IMR-90 (cell line): Measurements from ENCODE around the gene COX5B. TPM values are rescaled to one million over a fixed set of nuclear protein-coding genes. Genes with fewer than 3 reads are reported as not detected.

Source experiments
- ATAC-seq: fragments of 200-7000 bp; cut with Tn5 transposase; 2 replicates; pipeline ENCODE4 v1.9.1; 2020; ENCODE audit warnings: low read depth, mild to moderate bottlenecking, moderate library complexity
- BruUV-seq: library from RNA; stranded (reverse); fragments of 400-500 nt; replicated peaks from 2 replicates; lab custom pipeline; 2021; lab: Mats Ljungman, UMichigan
- CTCF ChIA-PET: fragments of 300-600 bp; formaldehyde crosslinking; extraction: SDS; loops from one replicate; lab custom pipeline; 2021; ENCODE audit warnings: antibody characterized with exemption; lab: Yijun Ruan, JAX
- POLR2A ChIA-PET: fragments of 300-600 bp; sonication (Branson Sonifier 250); formaldehyde crosslinking; loops from one replicate; lab custom pipeline; 2022; ENCODE audit warnings: antibody characterized with exemption; ENCODE audit not compliant: unreplicated experiment; lab: Charles Lee
- DNase-seq: peaks from one replicate; pipeline ENCODE4 v3.0.0; 2013
- H2AFZ ChIP-seq: replicated peaks from 2 replicates; pipeline ENCODE3; 2013; ENCODE audit warnings: low read length, mild to moderate bottlenecking; ENCODE audit not compliant: poor library complexity
- H2AK5ac ChIP-seq: 2 replicates; pipeline ENCODE4 v1.6.1; 2013; ENCODE audit warnings: low read depth, low read length, inconsistent platforms
- H2AK9ac ChIP-seq: replicated peaks from 2 replicates; pipeline ENCODE3; 2013; ENCODE audit warnings: mild to moderate bottlenecking, low read depth, low read length, moderate library complexity; ENCODE audit not compliant: poor library complexity
- H2BK120ac ChIP-seq: 2 replicates; pipeline ENCODE4 v1.6.1; 2013; ENCODE audit warnings: low read depth, low read length, inconsistent platforms
- H2BK15ac ChIP-seq: 3 replicates; pipeline ENCODE4 v1.6.1; 2013; ENCODE audit warnings: low read depth, low read length, inconsistent platforms
- H2BK20ac ChIP-seq: 2 replicates; pipeline ENCODE4 v1.6.1; 2013; ENCODE audit warnings: low read depth, mild to moderate bottlenecking, inconsistent platforms, low read length, moderate library complexity
- H2BK5ac ChIP-seq: 2 replicates; pipeline ENCODE4 v1.6.1; 2013; ENCODE audit warnings: mild to moderate bottlenecking, low read depth, low read length, inconsistent platforms; ENCODE audit not compliant: poor library complexity, severe bottlenecking
- H3K14ac ChIP-seq: replicated peaks from 2 replicates; pipeline ENCODE4 v1.6.1; 2013; ENCODE audit warnings: low read depth, low read length, inconsistent platforms
- H3K18ac ChIP-seq: 2 replicates; pipeline ENCODE4 v1.6.1; 2013; ENCODE audit warnings: low read depth, low read length, control low read depth
- H3K23ac ChIP-seq: 2 replicates; pipeline ENCODE4 v1.6.1; 2013; ENCODE audit warnings: low read depth, low read length, inconsistent platforms
- H3K27ac ChIP-seq: 2 replicates; pipeline ENCODE4 v1.5.1; 2013; ENCODE audit warnings: mild to moderate bottlenecking, control low read depth, low read length; ENCODE audit not compliant: insufficient read depth
- H3K27me3 ChIP-seq: 2 replicates; pipeline ENCODE4 v1.6.1; 2013; ENCODE audit warnings: low read length; ENCODE audit not compliant: control insufficient read depth, insufficient read depth
- H3K36me3 ChIP-seq: 2 replicates; pipeline ENCODE4 v1.6.1; 2013; ENCODE audit warnings: low read length, mixed read lengths; ENCODE audit not compliant: control insufficient read depth, insufficient read depth
- H3K4ac ChIP-seq: 2 replicates; pipeline ENCODE4 v1.6.1; 2013; ENCODE audit warnings: low read depth, low read length, inconsistent platforms
- H3K4me1 ChIP-seq: 2 replicates; pipeline ENCODE4 v1.6.1; 2013; ENCODE audit warnings: low read length, mixed read lengths; ENCODE audit not compliant: control insufficient read depth, insufficient read depth
- H3K4me2 ChIP-seq: 2 replicates; pipeline ENCODE4 v1.6.1; 2013; ENCODE audit warnings: low read depth, mild to moderate bottlenecking, control low read depth, low read length, moderate library complexity
- H3K4me3 ChIP-seq: 2 replicates; pipeline ENCODE4 v1.5.1; 2013; ENCODE audit warnings: low read depth, mild to moderate bottlenecking, control low read depth, low read length, moderate library complexity; ENCODE audit not compliant: insufficient read depth
- H3K56ac ChIP-seq: 2 replicates; pipeline ENCODE4 v1.6.1; 2013; ENCODE audit warnings: low read length, inconsistent platforms; ENCODE audit not compliant: insufficient read depth; ENCODE audit errors: extremely low read depth
- H3K79me1 ChIP-seq, 2 experiments: 2 replicates each; pipeline ENCODE4 v1.6.1; 2013; ENCODE audit warnings: low read length in 2 of 2, inconsistent platforms in 1 of 2, low read depth in 1 of 2
- H3K9ac ChIP-seq: 2 replicates; pipeline ENCODE4 v1.6.1; 2013; ENCODE audit warnings: low read depth, low read length, control low read depth
- H3K9me1 ChIP-seq: 2 replicates; pipeline ENCODE4 v1.6.1; 2013; ENCODE audit warnings: low read length, inconsistent platforms; ENCODE audit not compliant: insufficient read depth
- H3K9me3 ChIP-seq: 2 replicates; pipeline ENCODE4 v1.6.1; 2013; ENCODE audit warnings: low read length; ENCODE audit not compliant: control insufficient read depth, insufficient read depth
- H4K20me1 ChIP-seq: 2 replicates; pipeline ENCODE4 v1.6.1; 2013; ENCODE audit warnings: low read length, inconsistent platforms; ENCODE audit not compliant: insufficient read depth
- H4K5ac ChIP-seq: 2 replicates; pipeline ENCODE4 v1.6.1; 2013; ENCODE audit warnings: mild to moderate bottlenecking, low read depth, low read length, control low read depth
- H4K8ac ChIP-seq, 2 experiments: 2 replicates each; pipeline ENCODE4 v1.6.1; 2013; ENCODE audit warnings: low read depth in 2 of 2, low read length in 2 of 2, control low read depth in 1 of 2, inconsistent platforms in 1 of 2
- H4K91ac ChIP-seq: 2 replicates; pipeline ENCODE4 v1.6.1; 2013; ENCODE audit warnings: low read depth, low read length, inconsistent platforms; ENCODE audit not compliant: insufficient read depth
- CHD1 ChIP-seq: IDR thresholded peaks from 2 replicates; pipeline ENCODE4 v1.6.1; 2012; ENCODE audit warnings: low read depth, low read length, improper control_type of control experiment
- MXI1 ChIP-seq: IDR thresholded peaks from 2 replicates; pipeline ENCODE4 v1.6.1; 2012; ENCODE audit warnings: low read depth, mild to moderate bottlenecking, low read length, moderate library complexity, borderline replicate concordance
- WGBS, 2 experiments: methylation state at CpG; one replicate each; pipeline versions ENCODE4 v1.1.5 to v1.1.7; 2013; ENCODE audit warnings: missing lambda C conversion rate in 2 of 2; ENCODE audit not compliant: insufficient read length in 1 of 2; ENCODE audit errors: extremely low coverage in 2 of 2; 5-methylcytosine and 5-hydroxymethylcytosine counted together
- dilution Hi-C: fragments of 300-500 bp; cut with HindIII; formaldehyde crosslinking; loops from one replicate; pipeline ENCODE4 v1.14.3; 2018; ENCODE audit warnings: low sequenced_read_pairs; ENCODE audit not compliant: unreplicated experiment
- in situ Hi-C: fragments of 300-500 bp; cut with MboI; formaldehyde crosslinking; loops from 3 replicates; pipeline ENCODE4 v1.14.3; 2019; ENCODE audit warnings: low sequenced_read_pairs, inconsistent platforms, mixed read lengths
- intact Hi-C: fragments of 100-400 bp; cut with micrococcal nuclease; formaldehyde crosslinking; loops from 2 replicates; pipeline ENCODE4 v1.10.0; 2022
- polyA plus RNA-seq, 3 experiments: library from polyadenylated mRNA; depleted of rRNA; stranded (reverse); fragments of >200 nt; gene quantifications; 2 replicates each; pipeline ENCODE4 v1.2.3, GENCODE V29; 2012; ENCODE audit warnings: low replicate concordance in 1 of 3
- total RNA-seq: library from RNA; depleted of rRNA; stranded (reverse); fragments of >200 nt; gene quantifications from 2 replicates; pipeline ENCODE4 v1.2.3, GENCODE V29; 2012

Gene COX5B
- total and polyA plus RNA-seq, 2 of the 4 experiments (the other 2 are of a cell fraction) = 140 to 272 TPM

GRCh38 chr2:97673182-97673914, 27.5 kb downstream of the COX5B start (continued):
- TF ChIP-seq CHD1 = no peak

- Histone ChIP-seq H2AK9ac (no peak overlapping the region), H2BK120ac (no peak overlapping the region), H3K27ac (no peak overlapping the region), H3K4me3 (no peak overlapping the region), H3K4me2 (no peak overlapping the region), H4K91ac (no peak overlapping the region), H2AK5ac (no peak overlapping the region), H3K18ac (no peak overlapping the region), H3K14ac (no peak overlapping the region), H3K36me3 (no peaks in the 10 kb centered on the region), H3K27me3 (no peaks in the 10 kb centered on the region), H2BK5ac (no peak overlapping the region), H3K4ac (no peak overlapping the region), H3K56ac (no peak overlapping the region), H2BK15ac (no peak overlapping the region), H3K9me1 (0 out of 2 replicates have a peak, but pooled peaks cover 3% of the 10 kb centered on the region), H3K23ac (no peak overlapping the region), H3K9me3 (no peaks in the 10 kb centered on the region), H3K79me1 (no peaks in the 10 kb centered on the region), H4K5ac (no peak overlapping the region), H4K20me1 (no peaks in the 10 kb centered on the region), H2BK20ac (no peak overlapping the region), H3K9ac (no peak overlapping the region), H2AFZ (no peak overlapping the region), H4K8ac (no peak overlapping the region), H3K4me1 (peaks cover 2% of the 10 kb centered on the region; the same call in 1 of the 2 replicates)
- dilution Hi-C loops = no loop called here
- POLR2A ChIA-PET = no interaction called here
- TF ChIP-seq CHD1 (no peak), MXI1 (no peak)
- BruUV-seq = no TSS peak
- CTCF ChIA-PET = no interaction called here
- DNase-seq (no peak), ATAC-seq (no peak)
- 74% methylated on average over 3 of the region's 8 CpGs; no CpG with 5 or more reads in 1 of the 2 experiments for WGBS, 2 experiments
- intact Hi-C loops = no loop called here
- in situ Hi-C loops = loop anchor here (25.0 kb wide), 1 partner anchor 1612 kb away; no protein-coding TSS in a partner anchor
Measured at GRCh38 chr2:97673915-97674283, 28.0 kb downstream of the COX5B start.
